K562 (cell line): ENCODE data around the gene DPY19L1. TPM values are rescaled to one million over a fixed set of nuclear protein-coding genes. Genes with fewer than 3 reads are reported as not detected.
"Not testable (repeated sequence)": the region's sequence is repeated elsewhere in the genome, so short reads cannot be mapped to it uniquely, and the experiment has no call there.

ENCODE experiments used
- ATAC-seq: fragments of 200-7000 bp; cut with Tn5 transposase; 3 replicates; pipeline ENCODE4 v1.9.1; 2020; ENCODE audit warnings: moderate library complexity
- BruUV-seq: library from RNA; stranded (reverse); fragments of 400-500 nt; replicated peaks from 2 replicates; lab custom pipeline; 2021; lab: Mats Ljungman, UMichigan
- CTCF ChIA-PET: fragments of 300-600 bp; formaldehyde crosslinking; extraction: SDS; loops from one replicate; lab custom pipeline; 2021; ENCODE audit warnings: low intra/inter-chr PET ratio; lab: Yijun Ruan, JAX
- POLR2A ChIA-PET: fragments of 300-600, 350-650 bp; sonication (Branson Sonifier 250); formaldehyde crosslinking; extraction: SDS; loops from one replicate; lab custom pipeline; 2021; ENCODE audit warnings: antibody characterized with exemption, inconsistent platforms; lab: Yijun Ruan, JAX
- DNase-seq, 4 experiments: peaks; one replicate each; pipeline versions ENCODE4 v3.0.0 to v3.0.0-alpha.2; 2011 to 2018; ENCODE audit warnings: low spot score in 3 of 4, mixed read lengths in 3 of 4; ENCODE audit errors: extremely low read depth in 1 of 4
- FAIRE-seq: peaks from 2 replicates; lab custom pipeline; 2011; peaks lifted over from hg19 to GRCh38; lab: Jason Lieb, UNC
- H2AFZ ChIP-seq: 2 replicates; pipeline ENCODE4 v1.6.0; 2011; ENCODE audit warnings: low read depth, low read length, control low read depth, inconsistent platforms
- H3K27ac ChIP-seq: fragments of 200-600 bp; 3 replicates; pipeline ENCODE4 v1.8.0; 2011; ENCODE audit warnings: low read depth, mild to moderate bottlenecking, control low read depth, inconsistent platforms, low read length, moderate library complexity, mixed read lengths; ENCODE audit errors: extremely low read depth
- H3K27me3 ChIP-seq, 2 experiments: fragments of 300-600 bp in 1 of 2; 2 replicates in 1 of 2; 3 replicates in 1 of 2; pipeline versions ENCODE4 v1.6.0 to v1.8.0; 2011; ENCODE audit warnings: inconsistent platforms in 2 of 2, low read length in 2 of 2, mild to moderate bottlenecking in 1 of 2, mixed read lengths in 1 of 2, moderate library complexity in 1 of 2; ENCODE audit not compliant: control insufficient read depth in 2 of 2, insufficient read depth in 2 of 2
- H3K36me3 ChIP-seq: fragments of 300-600 bp; 3 replicates; pipeline ENCODE4 v1.8.0; 2011; ENCODE audit warnings: mild to moderate bottlenecking, low read length, inconsistent platforms; ENCODE audit not compliant: control insufficient read depth, insufficient read depth
- H3K4me1 ChIP-seq, 2 experiments: fragments of 200-600 bp in 1 of 2; replicated peaks in 1 of 2; 2 replicates in 1 of 2; 3 replicates in 1 of 2; pipeline versions ENCODE4 v1.5.1 to v1.8.0; 2011; ENCODE audit warnings: inconsistent platforms in 2 of 2, low read length in 2 of 2, mild to moderate bottlenecking in 1 of 2, mixed read lengths in 1 of 2, moderate library complexity in 1 of 2; ENCODE audit not compliant: control insufficient read depth in 2 of 2, insufficient read depth in 2 of 2
- H3K4me2 ChIP-seq: 2 replicates; pipeline ENCODE4 v1.6.1; 2011; ENCODE audit warnings: low read length, control low read depth, inconsistent platforms, mixed read lengths; ENCODE audit not compliant: insufficient read depth
- H3K4me3 ChIP-seq: fragments of 200-600 bp; sonication (generic), shearing (Covaris generic); 2 replicates; pipeline ENCODE4 v1.5.1; 2016; ENCODE audit warnings: control low read depth, inconsistent platforms
- H3K79me2 ChIP-seq: fragments of 200-600 bp; 3 replicates; pipeline ENCODE4 v1.8.0; 2011; ENCODE audit warnings: low read length, inconsistent platforms; ENCODE audit not compliant: control insufficient read depth, insufficient read depth
- H3K9ac ChIP-seq, 2 experiments: 2 replicates each; pipeline versions ENCODE4 v1.6.0 to v1.6.1; 2011; ENCODE audit warnings: low read depth in 2 of 2, low read length in 2 of 2, control low read depth in 1 of 2, inconsistent platforms in 1 of 2, mild to moderate bottlenecking in 1 of 2, mixed read lengths in 1 of 2; ENCODE audit not compliant: insufficient read depth in 1 of 2
- H3K9me1 ChIP-seq: one replicate; pipeline ENCODE4 v1.6.0; 2011; ENCODE audit warnings: inconsistent platforms, mild to moderate bottlenecking, low read length, moderate library complexity; ENCODE audit not compliant: control insufficient read depth, insufficient read depth
- H3K9me3 ChIP-seq: replicated peaks from 2 replicates; pipeline ENCODE4 v1.5.1; 2011; ENCODE audit warnings: low read depth, low read length, inconsistent platforms; ENCODE audit not compliant: control insufficient read depth, insufficient read depth
- H4K20me1 ChIP-seq: replicated peaks from 2 replicates; pipeline ENCODE4 v1.6.1; 2011; ENCODE audit warnings: low read length, inconsistent platforms, mixed read lengths; ENCODE audit not compliant: control insufficient read depth, insufficient read depth
- WGBS: fragments of 100-300 bp; shearing (Covaris generic); methylation state at CpG from one replicate; pipeline ENCODE4 v1.1.6; 2016; ENCODE audit warnings: low coverage, mixed read lengths; ENCODE audit not compliant: insufficient coverage; ENCODE audit errors: missing lambda C conversion rate; 5-methylcytosine and 5-hydroxymethylcytosine counted together
- in situ Hi-C: fragments of 300-500 bp; cut with MboI; formaldehyde crosslinking; loops from 4 replicates; pipeline ENCODE4 v1.15.0; 2018; ENCODE audit warnings: inconsistent platforms, mixed read lengths
- intact Hi-C: fragments of 100-400 bp; cut with micrococcal nuclease; formaldehyde crosslinking; loops from 2 replicates; pipeline ENCODE4 v1.14.2; 2022
- polyA plus RNA-seq, 8 experiments: library from polyadenylated mRNA; depleted of rRNA in 4 of 8; stranded (reverse) in 5 of 8; unstranded in 3 of 8; fragments of >200 nt; fragmentation: Nextera tagmentation in 2 of 8; fragmentation: Illumina TruSeq in 1 of 8; extraction: Ambion mirVana in 2 of 8; extraction: Trizol in 1 of 8; gene quantifications; 2 replicates each; pipeline versions ENCODE4 v1.2.1 to v1.2.3, GENCODE V29; 2011 to 2014; ENCODE audit warnings: inconsistent platforms in 1 of 8, missing spikeins in 1 of 8
- total RNA-seq, 7 experiments: library from RNA; depleted of rRNA in 6 of 7; stranded (reverse); fragments of >200 nt in 6 of 7; fragmentation: Illumina TruSeq in 2 of 7; extraction: Trizol in 2 of 7; gene quantifications; 2 replicates each; pipeline versions ENCODE4 v1.2.1 to v1.2.3, GENCODE V29; 2011 to 2021; ENCODE audit warnings: low replicate concordance in 1 of 7

The DPY19L1 gene
- total and polyA plus RNA-seq, 9 of the 15 experiments (the other 6 are each of a cell fraction or from before 2014, with no cell fraction given) = 4.0 to 34.3 (median 22.1) TPM

GRCh38 chr7:34972739-34973399, 64.4 kb downstream of the DPY19L1 start:
- FAIRE-seq, CTCF ChIA-PET, intact Hi-C loops: not testable (repeated sequence)

GRCh38 chr7:34967818-34968217, 69.5 kb downstream of the DPY19L1 start:
- POLR2A ChIA-PET, CTCF ChIA-PET: not testable (repeated sequence)
- FAIRE-seq = peak; percentile 57

More at GRCh38 chr7:34972739-34973399, 64.4 kb downstream of the DPY19L1 start:
- H4K20me1 ChIP-seq, POLR2A ChIA-PET, H3K36me3 ChIP-seq, BruUV-seq, H3K79me2 ChIP-seq, H3K9ac ChIP-seq, H3K4me1 ChIP-seq, in situ Hi-C loops, ATAC-seq, H3K27ac ChIP-seq, H3K4me3 ChIP-seq, H3K4me2 ChIP-seq, H3K27me3 ChIP-seq, H3K9me3 ChIP-seq, DNase-seq, H2AFZ ChIP-seq, H3K9me1 ChIP-seq: not testable (repeated sequence)
- WGBS = 67% methylated on average over 1 of the region's 1 CpG

GRCh38 chr7:34966504-34966903, 70.8 kb downstream of the DPY19L1 start:
- DNase-seq, H3K27me3 ChIP-seq, BruUV-seq, H4K20me1 ChIP-seq, H3K9me1 ChIP-seq, H3K4me2 ChIP-seq, H3K79me2 ChIP-seq, in situ Hi-C loops, ATAC-seq, H3K27ac ChIP-seq, H3K36me3 ChIP-seq, H3K4me3 ChIP-seq, intact Hi-C loops, CTCF ChIA-PET, H3K4me1 ChIP-seq, H2AFZ ChIP-seq, H3K9me3 ChIP-seq, H3K9ac ChIP-seq, FAIRE-seq, POLR2A ChIA-PET: not testable (repeated sequence)
- WGBS = 83% methylated on average over 3 of the region's 3 CpGs

More at GRCh38 chr7:34967818-34968217, 69.5 kb downstream of the DPY19L1 start:
- DNase-seq, H3K9ac ChIP-seq, H3K9me1 ChIP-seq, intact Hi-C loops, H3K4me1 ChIP-seq, H3K4me2 ChIP-seq, H3K9me3 ChIP-seq, H3K27ac ChIP-seq, BruUV-seq, H2AFZ ChIP-seq, H3K4me3 ChIP-seq, H3K79me2 ChIP-seq, ATAC-seq, H3K36me3 ChIP-seq, H4K20me1 ChIP-seq, H3K27me3 ChIP-seq, in situ Hi-C loops: not testable (repeated sequence)
- WGBS = no CpG with 5 or more reads among the region's 1 CpG
